CD4-positive, alpha-beta T cell (primary cell): ENCODE data around the gene CDH12. TPM values are rescaled to one million over a fixed set of nuclear protein-coding genes. Genes with fewer than 3 reads are reported as not detected.
"Not testable (repeated sequence)": the region's sequence is repeated elsewhere in the genome, so short reads cannot be mapped to it uniquely, and the experiment has no call there.

Experiments used
- ATAC-seq: fragments of 200-7000 bp; cut with Tn5 transposase; one replicate; pipeline ENCODE4 v1.10.0; 2022; ENCODE audit warnings: mild to moderate bottlenecking; ENCODE audit not compliant: poor library complexity
- CTCF ChIA-PET: fragments of 350-600 bp; sonication (Branson Sonifier 250); formaldehyde crosslinking; loops from one replicate; lab custom pipeline; 2021; ENCODE audit warnings: antibody characterized with exemption, inconsistent platforms; lab: Charles Lee
- POLR2A ChIA-PET: fragments of 350-600 bp; sonication (Branson Sonifier 250); formaldehyde crosslinking; loops from one replicate; lab custom pipeline; 2021; ENCODE audit warnings: antibody characterized with exemption, inconsistent platforms; lab: Charles Lee
- DNase-seq, 14 experiments: peaks; one replicate each; pipeline ENCODE4 v3.0.0-alpha.2; 2013 to 2020; ENCODE audit warnings: mixed read lengths in 2 of 14
- H3K27ac ChIP-seq, 2 donors: one replicate each; pipeline versions ENCODE4 v1.5.1 to v1.7.0; 2013; ENCODE audit warnings: low read length in 2 of 2, low read depth in 1 of 2, mild to moderate bottlenecking in 1 of 2
- H3K27me3 ChIP-seq, 2 experiments: 1 replicate in 1 of 2; 2 replicates in 1 of 2; pipeline versions ENCODE4 v1.6.1 to v1.7.0; 2013; ENCODE audit warnings: low read length in 2 of 2, control low read depth in 1 of 2, mild to moderate bottlenecking in 1 of 2, moderate library complexity in 1 of 2; ENCODE audit not compliant: insufficient read depth in 2 of 2, control insufficient read depth in 1 of 2
- H3K36me3 ChIP-seq: one replicate; pipeline ENCODE4 v1.6.1; 2013; ENCODE audit warnings: low read length, control low read depth; ENCODE audit not compliant: insufficient read depth
- H3K4me1 ChIP-seq: one replicate; pipeline ENCODE4 v1.6.1; 2013; ENCODE audit warnings: low read length, control low read depth; ENCODE audit not compliant: insufficient read depth
- H3K4me3 ChIP-seq: one replicate; pipeline ENCODE4 v1.5.1; 2013; ENCODE audit warnings: mild to moderate bottlenecking, low read length, moderate library complexity
- H3K9me3 ChIP-seq, 2 experiments: 1 replicate in 1 of 2; 2 replicates in 1 of 2; pipeline versions ENCODE4 v1.6.1 to v1.7.0; 2013; ENCODE audit warnings: low read length in 2 of 2, mild to moderate bottlenecking in 2 of 2, control low read depth in 1 of 2, moderate library complexity in 1 of 2; ENCODE audit not compliant: control insufficient read depth in 1 of 2, insufficient read depth in 1 of 2
- H3K27ac Mint-ChIP-seq: one replicate; pipeline ENCODE4 v1.8.0; 2020; ENCODE audit warnings: mixed read lengths
- H3K27me3 Mint-ChIP-seq: one replicate; pipeline ENCODE4 v1.8.0; 2021; ENCODE audit warnings: mixed read lengths
- H3K36me3 Mint-ChIP-seq: one replicate; pipeline ENCODE4 v1.8.0; 2021; ENCODE audit warnings: low read depth, mixed read lengths
- H3K4me1 Mint-ChIP-seq: one replicate; pipeline ENCODE4 v1.8.0; 2021; ENCODE audit warnings: low read depth, mixed read lengths
- H3K4me3 Mint-ChIP-seq: one replicate; pipeline ENCODE4 v1.8.0; 2020; ENCODE audit warnings: mild to moderate bottlenecking, mixed read lengths
- H3K9me3 Mint-ChIP-seq: one replicate; pipeline ENCODE4 v1.8.0; 2020; ENCODE audit warnings: mixed read lengths
- intact Hi-C, 2 experiments: fragments of 100-400 bp; cut with DNase I in 1 of 2; cut with micrococcal nuclease in 1 of 2; formaldehyde crosslinking; loops; one replicate each; pipeline versions ENCODE4 v1.15.1 to v1.9.0; 2023 to 2025; cut with DNase I, micrococcal nuclease
- total RNA-seq, 174 experiments: library from RNA in 2 of 174; stranded (reverse) in 2 of 174; gene quantifications; one replicate each; pipeline ENCODE4 v1.2.3 and lab custom pipeline; 2021 to 2026
- TF ChIP-seq, protein P1 (sequence below): fragments of 200-600 bp; IDR thresholded peaks from one replicate; pipeline ENCODE4 v1.8.0; 2022; ENCODE audit warnings: antibody characterized with exemption, mild to moderate bottlenecking

Gene CDH12
- total RNA-seq, 2 experiments from 2014 or later, result not detected

DNA sequence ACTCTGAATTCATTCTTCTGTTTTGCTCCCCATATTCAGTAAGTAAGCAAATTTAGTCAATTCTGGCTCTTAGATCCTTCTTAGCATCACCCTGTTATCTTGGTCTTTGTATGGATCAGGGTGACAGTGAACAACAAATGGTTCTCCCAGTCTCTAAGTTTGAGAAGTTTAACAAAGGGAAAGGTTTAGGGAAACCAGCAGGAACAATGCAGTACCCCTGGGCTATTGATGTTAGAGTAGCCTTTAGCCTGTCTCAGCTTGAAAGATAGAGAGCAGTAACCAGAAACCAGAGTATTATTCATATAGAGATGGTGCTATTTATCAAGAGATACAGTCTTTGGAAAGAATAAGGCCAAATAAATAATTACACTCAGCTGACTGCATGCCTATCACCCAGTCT, 241.8 kb downstream of the CDH12 start:
- TF ChIP-seq, protein P1, sequence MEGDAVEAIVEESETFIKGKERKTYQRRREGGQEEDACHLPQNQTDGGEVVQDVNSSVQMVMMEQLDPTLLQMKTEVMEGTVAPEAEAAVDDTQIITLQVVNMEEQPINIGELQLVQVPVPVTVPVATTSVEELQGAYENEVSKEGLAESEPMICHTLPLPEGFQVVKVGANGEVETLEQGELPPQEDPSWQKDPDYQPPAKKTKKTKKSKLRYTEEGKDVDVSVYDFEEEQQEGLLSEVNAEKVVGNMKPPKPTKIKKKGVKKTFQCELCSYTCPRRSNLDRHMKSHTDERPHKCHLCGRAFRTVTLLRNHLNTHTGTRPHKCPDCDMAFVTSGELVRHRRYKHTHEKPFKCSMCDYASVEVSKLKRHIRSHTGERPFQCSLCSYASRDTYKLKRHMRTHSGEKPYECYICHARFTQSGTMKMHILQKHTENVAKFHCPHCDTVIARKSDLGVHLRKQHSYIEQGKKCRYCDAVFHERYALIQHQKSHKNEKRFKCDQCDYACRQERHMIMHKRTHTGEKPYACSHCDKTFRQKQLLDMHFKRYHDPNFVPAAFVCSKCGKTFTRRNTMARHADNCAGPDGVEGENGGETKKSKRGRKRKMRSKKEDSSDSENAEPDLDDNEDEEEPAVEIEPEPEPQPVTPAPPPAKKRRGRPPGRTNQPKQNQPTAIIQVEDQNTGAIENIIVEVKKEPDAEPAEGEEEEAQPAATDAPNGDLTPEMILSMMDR, result no peak
- Histone ChIP-seq H3K27ac (no peak overlapping the region), H3K9me3 (peaks cover 0 to 7% of the 10 kb centered on the region in 2 experiments), H3K27me3 (no peaks in the 10 kb centered on the region), H3K36me3 (no peaks in the 10 kb centered on the region), H3K4me3 (no peak overlapping the region), H3K4me1 (no peaks in the 10 kb centered on the region)
- ATAC-seq (no peak), DNase-seq (no peak)
- no peaks in the 10 kb centered on the region for H3K36me3 Mint-ChIP-seq
- CTCF ChIA-PET, result no interaction called here
- POLR2A ChIA-PET, result no interaction called here
- H3K4me1 Mint-ChIP-seq, result no peaks in the 10 kb centered on the region
- H3K9me3 Mint-ChIP-seq, result peaks cover 12% of the 10 kb centered on the region
- H3K27me3 Mint-ChIP-seq, result no peaks in the 10 kb centered on the region
- H3K27ac Mint-ChIP-seq, result no peak overlapping the region
- H3K4me3 Mint-ChIP-seq, result no peak overlapping the region
- intact Hi-C loops, result no loop called here

DNA sequence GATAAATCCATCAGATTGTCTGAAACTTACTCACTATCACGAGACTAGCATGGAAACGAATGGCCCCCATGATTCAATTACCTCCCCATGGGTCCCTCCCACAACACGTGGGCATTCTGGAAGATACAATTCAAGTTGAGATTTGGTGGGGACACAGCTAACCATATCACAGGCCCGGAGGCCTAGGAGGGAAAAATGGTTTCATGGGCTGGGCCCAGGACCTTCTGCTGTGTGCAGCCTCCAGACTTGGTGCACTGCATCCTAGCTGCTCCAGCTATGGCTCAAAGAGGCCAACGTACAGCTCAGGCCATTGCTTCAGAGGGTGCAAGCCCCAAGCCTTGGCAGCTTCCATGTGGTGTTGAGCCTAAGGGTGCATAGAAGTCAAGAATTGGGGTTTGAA, 245.6 kb downstream of the CDH12 start:
- not testable (repeated sequence) for H3K27ac Mint-ChIP-seq

DNA sequence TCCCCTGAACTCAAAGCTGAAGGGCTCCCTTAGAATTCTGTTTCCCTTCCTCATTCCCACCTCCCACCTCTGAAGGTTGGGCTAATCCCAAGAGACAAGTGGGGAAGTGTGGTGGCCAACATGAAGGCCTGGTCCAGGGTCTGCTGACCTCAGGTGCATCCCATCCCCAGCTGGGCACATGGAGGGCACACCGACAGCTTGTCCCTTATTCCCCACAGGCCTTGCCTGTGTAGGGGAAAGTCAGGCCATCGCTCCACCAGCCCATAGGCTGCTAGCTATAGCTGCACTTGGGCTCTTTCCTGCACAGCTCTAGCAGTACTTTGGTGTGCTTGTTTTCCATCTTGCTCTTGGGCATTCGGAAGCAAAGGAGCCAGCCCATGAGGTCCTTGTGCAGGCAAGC, 247.7 kb downstream of the CDH12 start:
- H3K4me3 Mint-ChIP-seq, result no peak overlapping the region
- ATAC-seq (no peak), DNase-seq (no peak)
- no peak overlapping the region for H3K27ac Mint-ChIP-seq
- no peaks in the 10 kb centered on the region for H3K36me3 Mint-ChIP-seq
- peaks cover 0 to 19% of the 10 kb centered on the region in 2 experiments for H3K9me3 ChIP-seq
- TF ChIP-seq, protein P1, result no peak
- H3K27me3 Mint-ChIP-seq, result no peaks in the 10 kb centered on the region
- H3K4me3 ChIP-seq, result no peak overlapping the region
- intact Hi-C loops, result no loop called here
- ChIA-PET POLR2A (no interaction called here), CTCF (no interaction called here)
- no peak overlapping the region for H3K27ac ChIP-seq
- H3K4me1 ChIP-seq, result no peaks in the 10 kb centered on the region
- no peaks in the 10 kb centered on the region for H3K36me3 ChIP-seq
- no peaks in the 10 kb centered on the region for H3K4me1 Mint-ChIP-seq
- H3K27me3 ChIP-seq, result no peaks in the 10 kb centered on the region
- peaks cover 12% of the 10 kb centered on the region for H3K9me3 Mint-ChIP-seq

More for the DNA sequence above, 245.6 kb downstream of the CDH12 start:
- CTCF ChIA-PET, H3K27me3 Mint-ChIP-seq, H3K4me1 ChIP-seq, H3K27me3 ChIP-seq, H3K27ac ChIP-seq, POLR2A ChIA-PET, H3K4me3 Mint-ChIP-seq, H3K36me3 Mint-ChIP-seq, DNase-seq, H3K4me3 ChIP-seq, ATAC-seq, intact Hi-C loops, H3K36me3 ChIP-seq, H3K4me1 Mint-ChIP-seq: not testable (repeated sequence)
- H3K9me3 ChIP-seq, result peaks cover 0 to 19% of the 10 kb centered on the region in 2 experiments
- peaks cover 13% of the 10 kb centered on the region for H3K9me3 Mint-ChIP-seq

DNA sequence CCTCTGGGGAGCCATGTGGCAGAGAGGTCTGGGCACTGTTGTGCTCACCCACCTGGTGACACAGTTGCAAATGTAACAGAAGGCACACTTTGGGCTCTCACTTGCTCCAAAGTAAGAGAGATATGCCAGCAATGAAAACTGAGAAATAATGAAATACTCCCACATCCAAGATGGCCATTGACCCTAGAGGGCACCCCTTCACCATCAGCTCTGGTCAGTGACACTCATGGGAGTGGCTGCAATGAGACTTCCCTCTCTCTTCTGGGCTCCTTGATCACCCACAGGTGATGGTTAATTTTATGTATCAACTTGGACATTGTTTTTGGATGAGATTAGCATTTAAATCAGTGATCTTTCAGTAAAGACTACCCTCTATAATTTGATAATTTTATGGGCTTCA, 248.4 kb downstream of the CDH12 start:
- no peaks in the 10 kb centered on the region for H3K36me3 ChIP-seq
- TF ChIP-seq, protein P1, result no peak
- no peak overlapping the region for H3K4me3 ChIP-seq
- intact Hi-C loops, result no loop called here
- DNase-seq (no peak), ATAC-seq (no peak)
- no peaks in the 10 kb centered on the region for H3K4me1 Mint-ChIP-seq
- POLR2A ChIA-PET, result no interaction called here
- no peak overlapping the region for H3K27ac Mint-ChIP-seq
- CTCF ChIA-PET, result no interaction called here
- H3K4me3 Mint-ChIP-seq, result no peak overlapping the region
- H3K4me1 ChIP-seq, result no peaks in the 10 kb centered on the region
- no peaks in the 10 kb centered on the region for H3K27me3 Mint-ChIP-seq
- peaks cover 0 to 19% of the 10 kb centered on the region in 2 experiments for H3K9me3 ChIP-seq
- H3K27ac ChIP-seq, result no peak overlapping the region
- no peaks in the 10 kb centered on the region for H3K27me3 ChIP-seq
- H3K36me3 Mint-ChIP-seq, result no peaks in the 10 kb centered on the region
- peaks cover 12% of the 10 kb centered on the region for H3K9me3 Mint-ChIP-seq
